IMR-90 (cell line): Measurements from ENCODE around the gene SPATS2L. TPM values are rescaled to one million over a fixed set of nuclear protein-coding genes. Genes with fewer than 3 reads are reported as not detected.

ENCODE experiments used
- ATAC-seq: fragments of 200-7000 bp; cut with Tn5 transposase; 2 replicates; pipeline ENCODE4 v1.9.1; 2020; ENCODE audit warnings: low read depth, mild to moderate bottlenecking, moderate library complexity
- BruUV-seq: library from RNA; stranded (reverse); fragments of 400-500 nt; replicated peaks from 2 replicates; lab custom pipeline; 2021; lab: Mats Ljungman, UMichigan
- CTCF ChIA-PET: fragments of 300-600 bp; formaldehyde crosslinking; extraction: SDS; loops from one replicate; lab custom pipeline; 2021; ENCODE audit warnings: antibody characterized with exemption; lab: Yijun Ruan, JAX
- POLR2A ChIA-PET: fragments of 300-600 bp; sonication (Branson Sonifier 250); formaldehyde crosslinking; loops from one replicate; lab custom pipeline; 2022; ENCODE audit warnings: antibody characterized with exemption; ENCODE audit not compliant: unreplicated experiment; lab: Charles Lee
- DNase-seq: peaks from one replicate; pipeline ENCODE4 v3.0.0; 2013
- H2AFZ ChIP-seq: replicated peaks from 2 replicates; pipeline ENCODE3; 2013; ENCODE audit warnings: low read length, mild to moderate bottlenecking; ENCODE audit not compliant: poor library complexity
- H2AK5ac ChIP-seq: 2 replicates; pipeline ENCODE4 v1.6.1; 2013; ENCODE audit warnings: low read depth, low read length, inconsistent platforms
- H2AK9ac ChIP-seq: replicated peaks from 2 replicates; pipeline ENCODE3; 2013; ENCODE audit warnings: mild to moderate bottlenecking, low read depth, low read length, moderate library complexity; ENCODE audit not compliant: poor library complexity
- H2BK120ac ChIP-seq: 2 replicates; pipeline ENCODE4 v1.6.1; 2013; ENCODE audit warnings: low read depth, low read length, inconsistent platforms
- H2BK15ac ChIP-seq: 3 replicates; pipeline ENCODE4 v1.6.1; 2013; ENCODE audit warnings: low read depth, low read length, inconsistent platforms
- H2BK20ac ChIP-seq: 2 replicates; pipeline ENCODE4 v1.6.1; 2013; ENCODE audit warnings: low read depth, mild to moderate bottlenecking, inconsistent platforms, low read length, moderate library complexity
- H2BK5ac ChIP-seq: 2 replicates; pipeline ENCODE4 v1.6.1; 2013; ENCODE audit warnings: mild to moderate bottlenecking, low read depth, low read length, inconsistent platforms; ENCODE audit not compliant: poor library complexity, severe bottlenecking
- H3K14ac ChIP-seq: replicated peaks from 2 replicates; pipeline ENCODE4 v1.6.1; 2013; ENCODE audit warnings: low read depth, low read length, inconsistent platforms
- H3K18ac ChIP-seq: 2 replicates; pipeline ENCODE4 v1.6.1; 2013; ENCODE audit warnings: low read depth, low read length, control low read depth
- H3K23ac ChIP-seq: 2 replicates; pipeline ENCODE4 v1.6.1; 2013; ENCODE audit warnings: low read depth, low read length, inconsistent platforms
- H3K27ac ChIP-seq: 2 replicates; pipeline ENCODE4 v1.5.1; 2013; ENCODE audit warnings: mild to moderate bottlenecking, control low read depth, low read length; ENCODE audit not compliant: insufficient read depth
- H3K27me3 ChIP-seq: 2 replicates; pipeline ENCODE4 v1.6.1; 2013; ENCODE audit warnings: low read length; ENCODE audit not compliant: control insufficient read depth, insufficient read depth
- H3K36me3 ChIP-seq: 2 replicates; pipeline ENCODE4 v1.6.1; 2013; ENCODE audit warnings: low read length, mixed read lengths; ENCODE audit not compliant: control insufficient read depth, insufficient read depth
- H3K4ac ChIP-seq: 2 replicates; pipeline ENCODE4 v1.6.1; 2013; ENCODE audit warnings: low read depth, low read length, inconsistent platforms
- H3K4me1 ChIP-seq: 2 replicates; pipeline ENCODE4 v1.6.1; 2013; ENCODE audit warnings: low read length, mixed read lengths; ENCODE audit not compliant: control insufficient read depth, insufficient read depth
- H3K4me2 ChIP-seq: 2 replicates; pipeline ENCODE4 v1.6.1; 2013; ENCODE audit warnings: low read depth, mild to moderate bottlenecking, control low read depth, low read length, moderate library complexity
- H3K4me3 ChIP-seq: 2 replicates; pipeline ENCODE4 v1.5.1; 2013; ENCODE audit warnings: low read depth, mild to moderate bottlenecking, control low read depth, low read length, moderate library complexity; ENCODE audit not compliant: insufficient read depth
- H3K56ac ChIP-seq: 2 replicates; pipeline ENCODE4 v1.6.1; 2013; ENCODE audit warnings: low read length, inconsistent platforms; ENCODE audit not compliant: insufficient read depth; ENCODE audit errors: extremely low read depth
- H3K79me1 ChIP-seq, 2 experiments: 2 replicates each; pipeline ENCODE4 v1.6.1; 2013; ENCODE audit warnings: low read length in 2 of 2, inconsistent platforms in 1 of 2, low read depth in 1 of 2
- H3K9ac ChIP-seq: 2 replicates; pipeline ENCODE4 v1.6.1; 2013; ENCODE audit warnings: low read depth, low read length, control low read depth
- H3K9me1 ChIP-seq: 2 replicates; pipeline ENCODE4 v1.6.1; 2013; ENCODE audit warnings: low read length, inconsistent platforms; ENCODE audit not compliant: insufficient read depth
- H3K9me3 ChIP-seq: 2 replicates; pipeline ENCODE4 v1.6.1; 2013; ENCODE audit warnings: low read length; ENCODE audit not compliant: control insufficient read depth, insufficient read depth
- H4K20me1 ChIP-seq: 2 replicates; pipeline ENCODE4 v1.6.1; 2013; ENCODE audit warnings: low read length, inconsistent platforms; ENCODE audit not compliant: insufficient read depth
- H4K5ac ChIP-seq: 2 replicates; pipeline ENCODE4 v1.6.1; 2013; ENCODE audit warnings: mild to moderate bottlenecking, low read depth, low read length, control low read depth
- H4K8ac ChIP-seq, 2 experiments: 2 replicates each; pipeline ENCODE4 v1.6.1; 2013; ENCODE audit warnings: low read depth in 2 of 2, low read length in 2 of 2, control low read depth in 1 of 2, inconsistent platforms in 1 of 2
- H4K91ac ChIP-seq: 2 replicates; pipeline ENCODE4 v1.6.1; 2013; ENCODE audit warnings: low read depth, low read length, inconsistent platforms; ENCODE audit not compliant: insufficient read depth
- BHLHE40 ChIP-seq: fragments of 150-350 bp; IDR thresholded peaks from 2 replicates; pipeline ENCODE4 v1.6.1; 2016; ENCODE audit warnings: mild to moderate bottlenecking, low read depth, low read length
- CEBPB ChIP-seq: IDR thresholded peaks from 2 replicates; pipeline ENCODE4 v1.6.1; 2012; ENCODE audit warnings: low read depth, low read length, improper control_type of control experiment
- CHD1 ChIP-seq: IDR thresholded peaks from 2 replicates; pipeline ENCODE4 v1.6.1; 2012; ENCODE audit warnings: low read depth, low read length, improper control_type of control experiment
- CTCF ChIP-seq: conservative IDR thresholded peaks from 2 replicates; pipeline ENCODE4 v1.5.1; 2012; ENCODE audit warnings: mild to moderate bottlenecking, low read depth, low read length, improper control_type of control experiment
- ELK1 ChIP-seq: fragments of 150-350 bp; IDR thresholded peaks from 2 replicates; pipeline ENCODE4 v1.6.1; 2016; ENCODE audit warnings: low read depth, mild to moderate bottlenecking, low read length, moderate library complexity, borderline replicate concordance
- FOS ChIP-seq: fragments of 150-350 bp; IDR thresholded peaks from 2 replicates; pipeline ENCODE4 v1.6.1; 2016; ENCODE audit warnings: low read depth, low read length
- MAFK ChIP-seq: IDR thresholded peaks from 2 replicates; pipeline ENCODE4 v1.6.1; 2012; ENCODE audit warnings: low read depth, low read length, improper control_type of control experiment
- MXI1 ChIP-seq: IDR thresholded peaks from 2 replicates; pipeline ENCODE4 v1.6.1; 2012; ENCODE audit warnings: low read depth, mild to moderate bottlenecking, low read length, moderate library complexity, borderline replicate concordance
- POLR2A ChIP-seq: IDR thresholded peaks from 2 replicates; pipeline ENCODE4 v1.6.1; 2012; ENCODE audit warnings: mild to moderate bottlenecking, low read depth, low read length
- RCOR1 ChIP-seq: IDR thresholded peaks from 2 replicates; pipeline ENCODE4 v1.6.1; 2012; ENCODE audit warnings: mild to moderate bottlenecking, low read length, improper control_type of control experiment; ENCODE audit not compliant: insufficient replicate concordance
- RFX5 ChIP-seq: IDR thresholded peaks from 2 replicates; pipeline ENCODE4 v1.8.0; 2012; ENCODE audit warnings: low read depth, mild to moderate bottlenecking, low read length, moderate library complexity
- SMC3 ChIP-seq: fragments of 150-350 bp; IDR thresholded peaks from 2 replicates; pipeline ENCODE4 v1.6.1; 2016; ENCODE audit warnings: low read depth, mild to moderate bottlenecking, antibody characterized with exemption, low read length, moderate library complexity
- USF2 ChIP-seq: fragments of 150-350 bp; IDR thresholded peaks from 2 replicates; pipeline ENCODE4 v1.6.1; 2017; ENCODE audit warnings: mild to moderate bottlenecking, antibody characterized with exemption, low read length, low read depth
- WGBS, 2 experiments: methylation state at CpG; one replicate each; pipeline versions ENCODE4 v1.1.5 to v1.1.7; 2013; ENCODE audit warnings: missing lambda C conversion rate in 2 of 2; ENCODE audit not compliant: insufficient read length in 1 of 2; ENCODE audit errors: extremely low coverage in 2 of 2; 5-methylcytosine and 5-hydroxymethylcytosine counted together
- dilution Hi-C: fragments of 300-500 bp; cut with HindIII; formaldehyde crosslinking; loops from one replicate; pipeline ENCODE4 v1.14.3; 2018; ENCODE audit warnings: low sequenced_read_pairs; ENCODE audit not compliant: unreplicated experiment
- in situ Hi-C: fragments of 300-500 bp; cut with MboI; formaldehyde crosslinking; loops from 3 replicates; pipeline ENCODE4 v1.14.3; 2019; ENCODE audit warnings: low sequenced_read_pairs, inconsistent platforms, mixed read lengths
- intact Hi-C: fragments of 100-400 bp; cut with micrococcal nuclease; formaldehyde crosslinking; loops from 2 replicates; pipeline ENCODE4 v1.10.0; 2022
- polyA plus RNA-seq, 3 experiments: library from polyadenylated mRNA; depleted of rRNA; stranded (reverse); fragments of >200 nt; gene quantifications; 2 replicates each; pipeline ENCODE4 v1.2.3, GENCODE V29; 2012; ENCODE audit warnings: low replicate concordance in 1 of 3
- total RNA-seq: library from RNA; depleted of rRNA; stranded (reverse); fragments of >200 nt; gene quantifications from 2 replicates; pipeline ENCODE4 v1.2.3, GENCODE V29; 2012

The SPATS2L gene
- total and polyA plus RNA-seq, 2 of the 4 experiments (the other 2 are of a cell fraction) = 118 to 155 TPM

GRCh38 chr2:200286578-200286977, 19.9 kb upstream of the SPATS2L start:
- no peaks in the 10 kb centered on the region for H3K79me1 ChIP-seq
- CTCF ChIA-PET = no interaction called here
- WGBS, 2 experiments = no CpG with 5 or more reads among the region's 1 CpG
- H3K9me3 ChIP-seq = no peaks in the 10 kb centered on the region
- H2BK20ac ChIP-seq = no peak overlapping the region
- no peak overlapping the region for H4K8ac ChIP-seq
- no peak for ATAC-seq
- no TSS peak for BruUV-seq
- H3K56ac ChIP-seq = no peak overlapping the region
- H3K4me2 ChIP-seq = no peak overlapping the region
- H2AK5ac ChIP-seq = no peak overlapping the region
- POLR2A ChIA-PET = no interaction called here
- H4K20me1 ChIP-seq = no peaks in the 10 kb centered on the region
- no peak overlapping the region for H2BK120ac ChIP-seq
- H3K27ac ChIP-seq = no peak overlapping the region
- TF ChIP-seq FOS (no peak), SMC3 (no peak), MXI1 (no peak), CHD1 (no peak), MAFK (no peak), RCOR1 (no peak), POLR2A (no peak), USF2 (no peak), ELK1 (no peak), BHLHE40 (no peak), CTCF (no peak), RFX5 (no peak), CEBPB (no peak)
- intact Hi-C loops (no loop called here), in situ Hi-C loops (no loop called here), dilution Hi-C loops (no loop called here)
- H3K4me1 ChIP-seq = peaks cover 2% of the 10 kb centered on the region; the same call in 1 of the 2 replicates
- H3K4ac ChIP-seq = no peak overlapping the region
- no peak overlapping the region for H4K91ac ChIP-seq
- no peak overlapping the region for H2BK5ac ChIP-seq
- H3K18ac ChIP-seq = no peak overlapping the region
- H3K9ac ChIP-seq = no peak overlapping the region
- no peak overlapping the region for H3K23ac ChIP-seq
- no peak overlapping the region for H2AFZ ChIP-seq
- no peaks in the 10 kb centered on the region for H3K9me1 ChIP-seq
- H4K5ac ChIP-seq = no peak overlapping the region
- no peaks in the 10 kb centered on the region for H3K27me3 ChIP-seq
- H3K4me3 ChIP-seq = no peak overlapping the region
- H3K36me3 ChIP-seq = no peaks in the 10 kb centered on the region
- no peak overlapping the region for H2AK9ac ChIP-seq
- H2BK15ac ChIP-seq = no peak overlapping the region
- no peak overlapping the region for H3K14ac ChIP-seq
- DNase-seq = no peak
